GM18526 (cell line): Measurements from ENCODE around the gene GRK4.

ENCODE experiments used
- POLR2A ChIP-seq: IDR thresholded peaks from 3 replicates; pipeline ENCODE4 v1.6.1; 2011; ENCODE audit not compliant: insufficient read length; ENCODE audit errors: extremely low read depth

GRK4 gene

DNA sequence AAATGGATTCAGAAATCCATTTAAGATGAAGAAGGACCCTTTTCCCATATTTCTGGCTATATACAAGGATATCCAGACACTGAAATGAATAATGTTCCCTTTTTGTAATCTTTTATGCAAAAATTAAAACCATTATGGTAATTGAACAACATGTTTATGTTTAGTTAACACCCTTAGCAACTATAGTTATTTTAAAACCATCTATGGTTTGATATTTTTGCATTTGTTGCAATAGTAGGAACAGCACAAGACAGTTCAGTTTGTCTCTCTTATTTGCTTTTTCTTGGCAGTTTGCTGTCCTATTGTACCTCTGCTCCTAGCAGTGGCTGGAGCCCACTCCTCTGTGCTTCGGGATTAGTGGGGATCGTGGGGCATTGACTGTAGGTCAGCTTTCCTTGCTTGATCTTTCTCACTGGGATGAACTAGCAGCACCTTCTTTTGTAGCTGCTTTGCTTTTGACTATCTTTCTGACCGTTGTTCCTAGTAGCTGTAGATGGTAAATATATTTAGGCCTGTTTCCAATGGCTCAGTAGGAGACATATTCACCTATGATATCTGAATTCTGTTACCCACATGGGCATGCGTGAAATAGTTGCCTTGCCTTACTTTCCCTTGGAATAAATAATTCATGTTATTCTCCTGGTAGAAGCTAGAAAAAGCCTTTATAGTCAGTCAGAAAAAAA lies 123.9 kb downstream of the GRK4 start:
- TF ChIP-seq POLR2A = no peak
